ENCODE data around the gene SLC12A9.

DNA sequence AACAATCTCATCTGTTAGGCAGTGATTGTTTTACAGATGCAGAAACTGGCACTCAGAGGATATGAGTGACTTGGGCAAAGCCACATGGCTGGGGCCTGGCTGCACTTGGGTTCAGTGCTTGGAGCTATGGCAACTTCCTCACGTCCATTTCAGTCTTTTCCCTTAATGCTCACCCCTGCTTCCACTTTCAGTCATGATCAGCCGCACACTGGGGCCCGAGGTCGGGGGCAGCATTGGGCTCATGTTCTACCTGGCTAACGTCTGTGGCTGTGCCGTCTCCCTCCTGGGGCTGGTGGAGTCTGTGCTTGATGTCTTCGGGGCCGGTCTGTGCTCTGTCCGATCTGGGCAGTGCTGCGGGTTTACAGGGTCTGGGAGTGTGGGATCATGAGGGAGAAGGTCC is 3.0 kb downstream of the SLC12A9 start:
- TF ChIP-seq NFIC (IDR thresholded peaks at IDR 0.05) (no peak), YY1 (IDR thresholded peaks at IDR 0.05; ENCODE audit: low read depth) (no peak), REST (IDR thresholded peaks at IDR 0.05; ENCODE audit: low read depth) (no peak), EP300 (IDR thresholded peaks at IDR 0.05; ENCODE audit: borderline replicate concordance) (no peak), FOXM1 (IDR thresholded peaks at IDR 0.05; ENCODE audit: borderline replicate concordance, low read depth) (no peak)
- TF ChIP-seq, protein P1, sequence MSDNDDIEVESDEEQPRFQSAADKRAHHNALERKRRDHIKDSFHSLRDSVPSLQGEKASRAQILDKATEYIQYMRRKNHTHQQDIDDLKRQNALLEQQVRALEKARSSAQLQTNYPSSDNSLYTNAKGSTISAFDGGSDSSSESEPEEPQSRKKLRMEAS (IDR thresholded peaks at IDR 0.05) = no peak
